Measurements from ENCODE around the gene PAX4. TPM values are rescaled to one million over a fixed set of nuclear protein-coding genes. Genes with fewer than 3 reads are reported as not detected.

The PAX4 gene
- total and polyA plus RNA-seq, 9 of the 15 experiments (the other 6 are each of a cell fraction or from before 2014, with no cell fraction given), result not detected

- TF ChIP-seq ELF1 (tag; IDR thresholded peaks at IDR 0.05) (no peak), MAFG (tag; conservative IDR thresholded peaks at IDR 0.05) (no peak), TRIM24 (IDR thresholded peaks at IDR 0.05) (peak in 1 of 2 experiments; percentile 5; a peak in 1 of 4 replicates), MBD1 (CRISPR knock-in tag; IDR thresholded peaks at IDR 0.05) (no peak), MTF1 (CRISPR knock-in tag; IDR thresholded peaks at IDR 0.05; ENCODE audit: borderline replicate concordance) (no peak), TAL1 (IDR thresholded peaks at IDR 0.05) (no peak), FOXJ3 (CRISPR knock-in tag; IDR thresholded peaks at IDR 0.05) (no peak), ATF6 (CRISPR knock-in tag; IDR thresholded peaks at IDR 0.05) (no peak)
- TF ChIP-seq, protein P1, sequence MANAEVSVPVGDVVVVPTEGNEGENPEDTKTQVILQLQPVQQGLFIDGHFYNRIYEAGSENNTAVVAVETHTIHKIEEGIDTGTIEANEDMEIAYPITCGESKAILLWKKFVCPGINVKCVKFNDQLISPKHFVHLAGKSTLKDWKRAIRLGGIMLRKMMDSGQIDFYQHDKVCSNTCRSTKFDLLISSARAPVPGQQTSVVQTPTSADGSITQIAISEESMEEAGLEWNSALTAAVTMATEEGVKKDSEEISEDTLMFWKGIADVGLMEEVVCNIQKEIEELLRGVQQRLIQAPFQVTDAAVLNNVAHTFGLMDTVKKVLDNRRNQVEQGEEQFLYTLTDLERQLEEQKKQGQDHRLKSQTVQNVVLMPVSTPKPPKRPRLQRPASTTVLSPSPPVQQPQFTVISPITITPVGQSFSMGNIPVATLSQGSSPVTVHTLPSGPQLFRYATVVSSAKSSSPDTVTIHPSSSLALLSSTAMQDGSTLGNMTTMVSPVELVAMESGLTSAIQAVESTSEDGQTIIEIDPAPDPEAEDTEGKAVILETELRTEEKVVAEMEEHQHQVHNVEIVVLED (CRISPR knock-in tag; IDR thresholded peaks at IDR 0.05), result no peak
- TF ChIP-seq, protein P2, sequence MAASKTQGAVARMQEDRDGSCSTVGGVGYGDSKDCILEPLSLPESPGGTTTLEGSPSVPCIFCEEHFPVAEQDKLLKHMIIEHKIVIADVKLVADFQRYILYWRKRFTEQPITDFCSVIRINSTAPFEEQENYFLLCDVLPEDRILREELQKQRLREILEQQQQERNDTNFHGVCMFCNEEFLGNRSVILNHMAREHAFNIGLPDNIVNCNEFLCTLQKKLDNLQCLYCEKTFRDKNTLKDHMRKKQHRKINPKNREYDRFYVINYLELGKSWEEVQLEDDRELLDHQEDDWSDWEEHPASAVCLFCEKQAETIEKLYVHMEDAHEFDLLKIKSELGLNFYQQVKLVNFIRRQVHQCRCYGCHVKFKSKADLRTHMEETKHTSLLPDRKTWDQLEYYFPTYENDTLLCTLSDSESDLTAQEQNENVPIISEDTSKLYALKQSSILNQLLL (CRISPR knock-in tag; IDR thresholded peaks at IDR 0.05; ENCODE audit: borderline replicate concordance), result no peak
- TF ChIP-seq, protein P3, sequence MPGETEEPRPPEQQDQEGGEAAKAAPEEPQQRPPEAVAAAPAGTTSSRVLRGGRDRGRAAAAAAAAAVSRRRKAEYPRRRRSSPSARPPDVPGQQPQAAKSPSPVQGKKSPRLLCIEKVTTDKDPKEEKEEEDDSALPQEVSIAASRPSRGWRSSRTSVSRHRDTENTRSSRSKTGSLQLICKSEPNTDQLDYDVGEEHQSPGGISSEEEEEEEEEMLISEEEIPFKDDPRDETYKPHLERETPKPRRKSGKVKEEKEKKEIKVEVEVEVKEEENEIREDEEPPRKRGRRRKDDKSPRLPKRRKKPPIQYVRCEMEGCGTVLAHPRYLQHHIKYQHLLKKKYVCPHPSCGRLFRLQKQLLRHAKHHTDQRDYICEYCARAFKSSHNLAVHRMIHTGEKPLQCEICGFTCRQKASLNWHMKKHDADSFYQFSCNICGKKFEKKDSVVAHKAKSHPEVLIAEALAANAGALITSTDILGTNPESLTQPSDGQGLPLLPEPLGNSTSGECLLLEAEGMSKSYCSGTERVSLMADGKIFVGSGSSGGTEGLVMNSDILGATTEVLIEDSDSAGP (CRISPR knock-in tag; IDR thresholded peaks at IDR 0.05), result no peak; the same call in 1 of the 2 replicates
These were observed 34.6 kb upstream of the PAX4 start (continued) for GRCh38 chr7:127652333-127653248.

Measured in K562 (cell line).